H9 (cell line): ENCODE measurements around the gene LECT2. TPM values are rescaled to one million over a fixed set of nuclear protein-coding genes. Genes with fewer than 3 reads are reported as not detected.

Experiments used
- DNase-seq: peaks from one replicate; pipeline ENCODE4 v3.0.0-alpha.2; 2017
- H2AFZ ChIP-seq: one replicate; pipeline ENCODE4 v1.6.1; 2013; ENCODE audit warnings: mild to moderate bottlenecking, low read length, control low read depth, moderate library complexity
- H2AK5ac ChIP-seq: 2 replicates; pipeline ENCODE4 v1.6.1; 2013; ENCODE audit warnings: low read length, control low read depth, mixed read lengths; ENCODE audit not compliant: insufficient read length
- H2BK120ac ChIP-seq: one replicate; pipeline ENCODE4 v1.6.1; 2013; ENCODE audit warnings: low read depth, mild to moderate bottlenecking, low read length, control low read depth, inconsistent platforms; ENCODE audit not compliant: poor library complexity, severe bottlenecking
- H2BK12ac ChIP-seq: 2 replicates; pipeline ENCODE4 v1.6.1; 2013; ENCODE audit warnings: low read length, control low read depth, mixed read lengths, low read depth; ENCODE audit not compliant: insufficient read length
- H2BK15ac ChIP-seq: 2 replicates; pipeline ENCODE4 v1.6.1; 2013; ENCODE audit warnings: low read depth, low read length, control low read depth
- H2BK20ac ChIP-seq: one replicate; pipeline ENCODE4 v1.6.1; 2013; ENCODE audit warnings: low read depth, mild to moderate bottlenecking, low read length, control low read depth, inconsistent platforms; ENCODE audit not compliant: poor library complexity, severe bottlenecking
- H2BK5ac ChIP-seq: 2 replicates; pipeline ENCODE4 v1.6.1; 2013; ENCODE audit warnings: low read length, control low read depth, mixed read lengths; ENCODE audit not compliant: insufficient read length
- H3K14ac ChIP-seq: 2 replicates; pipeline ENCODE4 v1.6.1; 2013; ENCODE audit warnings: low read length, control low read depth; ENCODE audit not compliant: insufficient read depth
- H3K18ac ChIP-seq: 2 replicates; pipeline ENCODE4 v1.6.1; 2013; ENCODE audit warnings: low read depth, mild to moderate bottlenecking, mixed read lengths, low read length, control low read depth; ENCODE audit not compliant: insufficient read length
- H3K23ac ChIP-seq: 2 replicates; pipeline ENCODE4 v1.6.1; 2013; ENCODE audit warnings: low read length, control low read depth, mixed read lengths, low read depth; ENCODE audit not compliant: insufficient read length
- H3K23me2 ChIP-seq: 2 replicates; pipeline ENCODE4 v1.6.1; 2013; ENCODE audit warnings: low read depth, mild to moderate bottlenecking, mixed read lengths, low read length, control low read depth; ENCODE audit not compliant: insufficient read length, poor library complexity, severe bottlenecking
- H3K27ac ChIP-seq: 2 replicates; pipeline ENCODE4 v1.5.1; 2013; ENCODE audit warnings: low read length, control low read depth, mixed read lengths, low read depth; ENCODE audit not compliant: insufficient read length
- H3K27me3 ChIP-seq: 2 replicates; pipeline ENCODE4 v1.6.1; 2013; ENCODE audit warnings: low read length, control low read depth, inconsistent platforms; ENCODE audit not compliant: insufficient read depth
- H3K4ac ChIP-seq: 2 replicates; pipeline ENCODE4 v1.6.1; 2013; ENCODE audit warnings: low read depth, mild to moderate bottlenecking, control low read depth, inconsistent platforms, low read length, moderate library complexity
- H3K4me1 ChIP-seq: 2 replicates; pipeline ENCODE4 v1.6.1; 2013; ENCODE audit warnings: low read length, control low read depth, inconsistent platforms; ENCODE audit not compliant: insufficient read depth
- H3K4me2 ChIP-seq: 2 replicates; pipeline ENCODE4 v1.6.1; 2013; ENCODE audit warnings: low read length, control low read depth, mixed read lengths; ENCODE audit not compliant: insufficient read length, insufficient read depth
- H3K56ac ChIP-seq: 2 replicates; pipeline ENCODE4 v1.6.1; 2013; ENCODE audit warnings: low read depth, mild to moderate bottlenecking, mixed read lengths, low read length, control low read depth; ENCODE audit not compliant: insufficient read length
- H3K79me1 ChIP-seq: 2 replicates; pipeline ENCODE4 v1.6.1; 2013; ENCODE audit warnings: low read depth, mild to moderate bottlenecking, moderate library complexity, low read length, control low read depth, inconsistent platforms; ENCODE audit not compliant: insufficient read depth, poor library complexity, severe bottlenecking
- H3K79me2 ChIP-seq: 2 replicates; pipeline ENCODE4 v1.6.1; 2013; ENCODE audit warnings: low read length, control low read depth, inconsistent platforms; ENCODE audit not compliant: insufficient read depth
- H3K9ac ChIP-seq: 2 replicates; pipeline ENCODE4 v1.6.1; 2013; ENCODE audit warnings: low read length, control low read depth, mixed read lengths; ENCODE audit not compliant: insufficient read length; ENCODE audit errors: extremely low read depth
- H3K9me3 ChIP-seq: one replicate; pipeline ENCODE4 v1.6.1; 2013; ENCODE audit warnings: low read depth, low read length, inconsistent platforms; ENCODE audit not compliant: control insufficient read depth
- H3T11ph ChIP-seq: one replicate; pipeline ENCODE4 v1.6.1; 2013; ENCODE audit warnings: mild to moderate bottlenecking, low read length, control low read depth, inconsistent platforms
- H4K20me1 ChIP-seq: one replicate; pipeline ENCODE4 v1.6.1; 2013; ENCODE audit not compliant: control insufficient read depth, insufficient read length, insufficient read depth
- H4K5ac ChIP-seq: 2 replicates; pipeline ENCODE4 v1.6.1; 2013; ENCODE audit warnings: low read depth, mild to moderate bottlenecking, mixed read lengths, low read length, control low read depth; ENCODE audit not compliant: insufficient read length
- H4K8ac ChIP-seq: replicated peaks from 2 replicates; pipeline ENCODE4 v1.6.1; 2013; ENCODE audit warnings: low read length, control low read depth, mixed read lengths, low read depth; ENCODE audit not compliant: insufficient read length
- H4K91ac ChIP-seq: 2 replicates; pipeline ENCODE4 v1.6.1; 2013; ENCODE audit warnings: low read depth, mild to moderate bottlenecking, moderate library complexity, mixed read lengths, low read length, control low read depth; ENCODE audit not compliant: insufficient read length
- H3K27ac Mint-ChIP-seq, 3 experiments: 2 replicates in 2 of 3; 3 replicates in 1 of 3; pipeline ENCODE4 v1.8.0; 2020 to 2021; ENCODE audit warnings: mixed read lengths in 3 of 3, mild to moderate bottlenecking in 1 of 3, moderate library complexity in 1 of 3
- H3K27me3 Mint-ChIP-seq: 2 replicates; pipeline ENCODE4 v1.8.0; 2021; ENCODE audit warnings: low read depth, mild to moderate bottlenecking, moderate library complexity, mixed read lengths
- H3K36me3 Mint-ChIP-seq, 3 experiments: 2 replicates in 2 of 3; 3 replicates in 1 of 3; pipeline ENCODE4 v1.8.0; 2020 to 2021; ENCODE audit warnings: low read depth in 3 of 3, mixed read lengths in 3 of 3; ENCODE audit not compliant: insufficient read depth in 1 of 3
- H3K4me1 Mint-ChIP-seq, 2 experiments: 2 replicates each; pipeline ENCODE4 v1.8.0; 2020; ENCODE audit warnings: mixed read lengths in 2 of 2
- H3K4me3 Mint-ChIP-seq, 2 experiments: 2 replicates in 1 of 2; 3 replicates in 1 of 2; pipeline ENCODE4 v1.8.0; 2020 to 2021; ENCODE audit warnings: mild to moderate bottlenecking in 2 of 2, mixed read lengths in 2 of 2, moderate library complexity in 1 of 2
- H3K9me3 Mint-ChIP-seq, 2 experiments: 2 replicates in 1 of 2; 3 replicates in 1 of 2; pipeline ENCODE4 v1.8.0; 2020; ENCODE audit warnings: mild to moderate bottlenecking in 2 of 2, mixed read lengths in 2 of 2, moderate library complexity in 1 of 2
- CTCF ChIP-seq: fragments of 200-600 bp; sonication (generic); conservative IDR thresholded peaks from 3 replicates; pipeline ENCODE4 v1.8.0; 2021; ENCODE audit warnings: antibody characterized with exemption, mild to moderate bottlenecking
- WGBS: extraction: QIAGEN DNeasy Blood & Tissue Kit; methylation state at CpG from one replicate; pipeline ENCODE4 v1.1.7; 2013; ENCODE audit warnings: missing lambda C conversion rate, low lambda C conversion rate, mixed read lengths; ENCODE audit not compliant: insufficient read length; ENCODE audit errors: extremely low coverage; 5-methylcytosine and 5-hydroxymethylcytosine counted together
- total RNA-seq: library from RNA; stranded (reverse); gene quantifications from 2 replicates; pipeline ENCODE4 v1.2.1, GENCODE V29; 2021

LECT2 gene
- total RNA-seq, 1 experiment from 2014 or later, result not detected

DNA sequence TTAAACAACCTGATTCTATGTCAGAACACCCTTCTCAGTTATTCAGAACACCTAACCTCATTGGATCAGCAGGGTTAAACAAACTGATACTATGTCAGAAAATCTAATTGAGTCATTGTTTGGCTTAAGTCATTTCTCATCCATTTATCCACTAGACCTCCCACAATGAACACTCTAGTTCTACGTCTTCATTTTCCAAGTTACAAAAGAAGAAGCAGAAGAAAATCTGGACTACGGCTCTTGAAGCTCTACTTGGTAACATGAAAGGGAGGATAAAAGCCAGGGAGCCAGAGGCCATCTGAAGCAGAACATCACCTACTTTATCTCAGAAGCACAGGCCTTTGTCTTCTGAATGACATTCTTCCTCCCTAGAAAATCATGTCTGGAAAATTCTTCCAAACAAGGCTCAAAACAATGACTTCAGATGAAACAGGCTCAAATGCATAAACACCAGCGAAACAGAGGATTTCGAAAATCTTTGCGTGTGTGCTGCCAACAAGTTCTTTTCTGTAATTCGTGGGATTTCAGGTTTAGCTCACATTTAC, 38.6 kb upstream of the LECT2 start:
- H4K20me1 ChIP-seq, result no peaks in the 10 kb centered on the region
- H2BK20ac ChIP-seq, result no peak overlapping the region
- H3K56ac ChIP-seq, result no peak overlapping the region
- no peak overlapping the region for H3K14ac ChIP-seq
- no peak overlapping the region for H2BK15ac ChIP-seq
- Mint-ChIP-seq H3K4me3 (no peak overlapping the region), H3K9me3 (no peaks in the 10 kb centered on the region), H3K27ac (no peak overlapping the region), H3K27me3 (peaks cover 18% of the 10 kb centered on the region), H3K36me3 (no peaks in the 10 kb centered on the region), H3K4me1 (peaks cover 5 to 6% of the 10 kb centered on the region in 2 experiments)
- no peak overlapping the region for H3K4me2 ChIP-seq
- no peak overlapping the region for H2BK12ac ChIP-seq
- H3K79me1 ChIP-seq, result no peaks in the 10 kb centered on the region
- H3K79me2 ChIP-seq, result no peaks in the 10 kb centered on the region
- no peak overlapping the region for H3K4ac ChIP-seq
- no peaks in the 10 kb centered on the region for H3K27me3 ChIP-seq
- WGBS, result no CpG with 5 or more reads among the region's 6 CpGs
- no peak overlapping the region for H4K5ac ChIP-seq
- no peak overlapping the region for H4K8ac ChIP-seq
- no peak overlapping the region for H3K9ac ChIP-seq
- no peak for TF ChIP-seq CTCF
- no peak overlapping the region for H4K91ac ChIP-seq
- H3K27ac ChIP-seq, result no peak overlapping the region
- no peak overlapping the region for H2AK5ac ChIP-seq
- no peak overlapping the region for H3K23ac ChIP-seq
- no peak overlapping the region for H2BK120ac ChIP-seq
- H2BK5ac ChIP-seq, result no peak overlapping the region
- H3K18ac ChIP-seq, result no peak overlapping the region
- no peaks in the 10 kb centered on the region for H3K23me2 ChIP-seq
- H3K9me3 ChIP-seq, result no peaks in the 10 kb centered on the region
- H3T11ph ChIP-seq, result no peak overlapping the region
- no peaks in the 10 kb centered on the region for H3K4me1 ChIP-seq
- H2AFZ ChIP-seq, result no peak overlapping the region
- no peak for DNase-seq
